ENCODE results near the gene ACIN1. TPM values are rescaled to one million over a fixed set of nuclear protein-coding genes. Genes with fewer than 3 reads are reported as not detected.

Gene ACIN1
- polyA plus RNA-seq, 1 experiment = 123 TPM

- Histone ChIP-seq H3K27me3 (ENCODE audit: control insufficient read depth, insufficient read depth, low read length) (no peaks in the 10 kb centered on the region; the same call in 1 of the 2 replicates), H3K36me3 (ENCODE audit: control insufficient read depth, insufficient read depth, low read length) (no peaks in the 10 kb centered on the region), H3K4me3 (ENCODE audit: low read depth, low read length) (no peak within 1 kb of the TSS)
- POLR2A ChIA-PET = no interaction called here
- CTCF ChIA-PET = interaction anchor here (0.6 to 3.2 kb wide), 6 partner anchors 10 to 111 kb away, joined by 3 to 9 read pairs (median 4); partner anchors contain the start of genes ACIN1 and C14orf119
- no peak for DNase-seq (ENCODE audit: low read depth)
- TF ChIP-seq, protein P1, sequence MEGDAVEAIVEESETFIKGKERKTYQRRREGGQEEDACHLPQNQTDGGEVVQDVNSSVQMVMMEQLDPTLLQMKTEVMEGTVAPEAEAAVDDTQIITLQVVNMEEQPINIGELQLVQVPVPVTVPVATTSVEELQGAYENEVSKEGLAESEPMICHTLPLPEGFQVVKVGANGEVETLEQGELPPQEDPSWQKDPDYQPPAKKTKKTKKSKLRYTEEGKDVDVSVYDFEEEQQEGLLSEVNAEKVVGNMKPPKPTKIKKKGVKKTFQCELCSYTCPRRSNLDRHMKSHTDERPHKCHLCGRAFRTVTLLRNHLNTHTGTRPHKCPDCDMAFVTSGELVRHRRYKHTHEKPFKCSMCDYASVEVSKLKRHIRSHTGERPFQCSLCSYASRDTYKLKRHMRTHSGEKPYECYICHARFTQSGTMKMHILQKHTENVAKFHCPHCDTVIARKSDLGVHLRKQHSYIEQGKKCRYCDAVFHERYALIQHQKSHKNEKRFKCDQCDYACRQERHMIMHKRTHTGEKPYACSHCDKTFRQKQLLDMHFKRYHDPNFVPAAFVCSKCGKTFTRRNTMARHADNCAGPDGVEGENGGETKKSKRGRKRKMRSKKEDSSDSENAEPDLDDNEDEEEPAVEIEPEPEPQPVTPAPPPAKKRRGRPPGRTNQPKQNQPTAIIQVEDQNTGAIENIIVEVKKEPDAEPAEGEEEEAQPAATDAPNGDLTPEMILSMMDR (IDR thresholded peaks at IDR 0.05; ENCODE audit: insufficient read depth, low read depth, low read length) = 0 out of 2 replicates have a peak, but pooled peaks have one; percentile 2
Observed at GRCh38 chr14:23104591-23105347, 9.8 kb upstream of the ACIN1 start, which contains the start of gene CIROP. Gene CIROP (minus strand): TSS chr14:23104989. CDS start chr14:23104920, 69 bp downstream.

GRCh38 chr14:23104070-23104590 lies 9.2 kb upstream of the ACIN1 start:
- no peak for DNase-seq (ENCODE audit: low read depth)
- TF ChIP-seq, protein P1 (IDR thresholded peaks at IDR 0.05; ENCODE audit: insufficient read depth, low read depth, low read length) = no peak
- Histone ChIP-seq H3K4me3 (ENCODE audit: low read depth, low read length) (no peak overlapping the region), H3K27me3 (ENCODE audit: control insufficient read depth, insufficient read depth, low read length) (no peaks in the 10 kb centered on the region), H3K36me3 (ENCODE audit: control insufficient read depth, insufficient read depth, low read length) (peaks cover under 1% of the 10 kb centered on the region; the same call in 1 of the 2 replicates)
- POLR2A ChIA-PET = no interaction called here
- CTCF ChIA-PET = interaction anchor here (0.9 to 3.2 kb wide), 5 partner anchors 9 to 35 kb away, joined by 3 to 9 read pairs (median 4); partner anchors contain the start of genes ACIN1 and C14orf119

DNA sequence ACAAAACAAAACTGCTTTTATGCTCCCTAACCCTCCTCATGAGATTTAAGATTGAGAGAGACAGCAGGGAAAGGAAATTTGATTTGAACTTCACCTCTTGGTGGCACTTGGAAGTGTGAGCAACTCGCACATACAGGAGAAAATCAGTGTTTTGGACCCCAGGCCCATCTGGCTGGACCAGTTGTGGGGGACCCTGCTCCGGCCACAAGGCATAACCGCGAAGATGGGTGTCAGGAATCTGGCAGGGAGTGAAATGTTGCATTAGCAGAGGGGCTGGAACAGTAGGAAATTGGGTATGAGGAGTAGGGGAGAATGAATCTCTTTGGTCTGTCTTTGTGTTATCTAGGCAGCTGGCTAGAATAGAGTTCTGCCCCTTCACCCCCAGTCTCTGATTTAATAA lies 8.6 kb upstream of the ACIN1 start:
- ChIA-PET POLR2A (no interaction called here), CTCF (interaction anchor here (0.9 to 3.2 kb wide), 6 partner anchors 9 to 35 kb away, joined by 3 to 12 read pairs (median 6); partner anchors contain the start of genes ACIN1 and C14orf119)
- peaks cover 1% of the 10 kb centered on the region; the same call in 1 of the 2 replicates for H3K36me3 ChIP-seq (ENCODE audit: control insufficient read depth, insufficient read depth, low read length)
- DNase-seq (ENCODE audit: low read depth) = no peak
- H3K27me3 ChIP-seq (ENCODE audit: control insufficient read depth, insufficient read depth, low read length) = no peaks in the 10 kb centered on the region
- TF ChIP-seq, protein P1 (IDR thresholded peaks at IDR 0.05; ENCODE audit: insufficient read depth, low read depth, low read length) = no peak
- no peak overlapping the region for H3K4me3 ChIP-seq (ENCODE audit: low read depth, low read length)

DNA sequence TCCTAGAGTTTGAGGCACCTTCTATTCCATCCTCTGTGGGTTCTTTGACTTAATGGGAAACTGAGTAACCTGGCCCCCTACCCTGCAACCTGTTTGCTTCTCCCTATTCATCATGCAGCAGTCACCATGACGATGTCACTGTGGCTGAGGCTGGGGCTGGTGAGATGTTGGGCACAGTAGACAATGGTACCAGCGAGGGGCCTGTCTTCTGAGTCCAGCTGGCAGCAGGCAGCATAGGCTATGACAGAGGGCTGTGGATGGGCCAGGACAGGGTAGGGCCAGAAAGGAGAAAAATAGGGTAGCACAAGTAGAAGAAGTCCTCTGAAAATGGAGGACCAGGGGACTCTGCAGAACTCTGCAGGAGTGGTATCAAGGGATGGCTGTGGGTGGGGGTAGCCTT lies 7.9 kb upstream of the ACIN1 start:
- POLR2A ChIA-PET = no interaction called here
- Histone ChIP-seq H3K27me3 (ENCODE audit: control insufficient read depth, insufficient read depth, low read length) (no peaks in the 10 kb centered on the region), H3K4me3 (ENCODE audit: low read depth, low read length) (no peak overlapping the region), H3K36me3 (ENCODE audit: control insufficient read depth, insufficient read depth, low read length) (peaks cover 5% of the 10 kb centered on the region)
- TF ChIP-seq, protein P1 (IDR thresholded peaks at IDR 0.05; ENCODE audit: insufficient read depth, low read depth, low read length) = no peak
- DNase-seq (ENCODE audit: low read depth) = no peak
- CTCF ChIA-PET = interaction anchor here (2.0 to 6.1 kb wide), 4 partner anchors 9 to 45 kb away, joined by 7 to 44 read pairs (median 18); partner anchors contain the start of gene CDH24

- CTCF ChIA-PET = interaction anchor here (1.5 to 6.1 kb wide), 7 partner anchors 10 to 46 kb away, joined by 5 to 44 read pairs (median 12); partner anchors contain the start of gene CDH24
- H3K4me3 ChIP-seq (ENCODE audit: low read depth, low read length) = no peak overlapping the region
- DNase-seq (ENCODE audit: low read depth) = no peak
- TF ChIP-seq, protein P1 (IDR thresholded peaks at IDR 0.05; ENCODE audit: insufficient read depth, low read depth, low read length) = no peak
- peaks cover 8% of the 10 kb centered on the region for H3K36me3 ChIP-seq (ENCODE audit: control insufficient read depth, insufficient read depth, low read length)
- POLR2A ChIA-PET = no interaction called here
- H3K27me3 ChIP-seq (ENCODE audit: control insufficient read depth, insufficient read depth, low read length) = no peaks in the 10 kb centered on the region
Observed at GRCh38 chr14:23101986-23102625, 7.2 kb upstream of the ACIN1 start.

Data from BJ (cell line).